ENCODE data around the gene THTPA. TPM values are rescaled to one million over a fixed set of nuclear protein-coding genes. Genes with fewer than 3 reads are reported as not detected.

The THTPA gene
- total RNA-seq, 1 donor from 2014 or later, result 9.1 TPM

DNA sequence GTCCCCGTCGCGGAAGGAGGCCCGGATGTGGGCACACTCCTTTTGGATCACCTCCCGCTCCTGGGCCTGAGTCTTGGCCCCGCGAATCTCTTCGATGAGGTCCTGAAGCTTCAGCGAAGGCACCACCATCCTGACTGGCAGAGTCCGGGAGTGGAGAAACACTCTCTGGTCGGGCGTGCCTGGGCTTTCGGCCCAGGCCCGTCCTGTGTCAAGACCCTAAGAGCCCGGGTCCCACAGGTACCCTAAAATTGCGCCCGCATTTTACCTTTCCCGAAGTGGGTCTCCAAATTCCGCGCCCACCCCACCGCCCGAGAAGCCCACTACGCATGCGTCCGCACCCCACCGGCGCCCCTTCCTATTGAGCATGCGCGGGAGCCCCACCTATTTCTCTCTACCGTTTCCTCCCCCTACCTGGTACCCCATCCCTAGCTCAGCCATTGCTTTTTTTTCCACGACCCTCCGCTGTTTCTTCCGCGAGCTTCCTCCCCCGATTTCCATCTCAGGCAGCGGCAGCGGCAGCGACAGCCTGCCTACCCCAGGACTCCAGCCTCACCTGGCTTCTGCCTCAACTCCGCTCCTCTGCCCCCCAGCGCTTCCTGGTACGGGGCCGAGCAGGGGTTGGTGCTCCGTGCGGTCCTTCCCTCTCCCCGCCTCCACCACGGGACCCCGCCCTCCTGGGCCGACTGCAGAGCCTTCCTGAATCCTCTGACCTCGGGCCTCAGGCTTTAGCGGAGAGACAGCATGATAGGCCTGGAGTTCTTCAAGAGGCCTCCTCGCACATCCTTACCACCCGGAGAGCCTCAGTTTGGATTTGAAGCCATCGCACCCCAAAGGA, 11.3 kb downstream of the THTPA start, which contains the start of gene AP1G2:
Gene AP1G2, minus strand, starts transcription at position 606 of the 835 bp plus-strand sequence. Its CDS starts 477 bp downstream, at position 129.
- peak; percentile 41 to 81 for DNase-seq (ENCODE audit: low read depth in 2 of 2)

DNA sequence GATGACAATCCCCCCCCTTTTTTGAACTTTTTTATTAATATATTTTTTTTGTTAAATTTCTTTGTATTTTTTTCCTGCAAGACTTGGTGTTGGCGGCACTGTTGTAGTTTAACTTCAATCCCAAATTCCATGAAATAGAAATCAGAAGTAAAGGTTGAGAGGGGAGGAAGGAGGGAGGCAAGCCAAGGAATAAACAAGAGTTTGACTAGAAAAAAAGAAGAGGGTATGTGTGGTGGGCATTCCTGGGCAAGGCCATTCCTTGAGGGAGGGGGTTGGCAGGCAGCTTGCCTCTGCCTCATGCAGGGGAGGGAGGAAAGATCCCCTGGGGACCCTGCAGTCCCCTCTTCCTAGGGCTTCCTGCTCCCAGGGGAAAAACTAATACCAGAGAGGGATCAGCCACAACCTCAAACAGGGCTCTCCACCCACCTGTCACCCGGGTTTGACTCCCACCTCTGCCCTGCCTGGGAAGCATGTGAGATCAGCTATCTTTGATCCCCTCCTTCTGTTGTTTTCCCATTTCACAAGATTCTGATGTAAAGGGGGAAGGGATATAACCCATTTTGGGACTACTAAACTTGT, 12.0 kb downstream of the THTPA start:
- no peak for DNase-seq (ENCODE audit: low read depth in 2 of 2)

DNA sequence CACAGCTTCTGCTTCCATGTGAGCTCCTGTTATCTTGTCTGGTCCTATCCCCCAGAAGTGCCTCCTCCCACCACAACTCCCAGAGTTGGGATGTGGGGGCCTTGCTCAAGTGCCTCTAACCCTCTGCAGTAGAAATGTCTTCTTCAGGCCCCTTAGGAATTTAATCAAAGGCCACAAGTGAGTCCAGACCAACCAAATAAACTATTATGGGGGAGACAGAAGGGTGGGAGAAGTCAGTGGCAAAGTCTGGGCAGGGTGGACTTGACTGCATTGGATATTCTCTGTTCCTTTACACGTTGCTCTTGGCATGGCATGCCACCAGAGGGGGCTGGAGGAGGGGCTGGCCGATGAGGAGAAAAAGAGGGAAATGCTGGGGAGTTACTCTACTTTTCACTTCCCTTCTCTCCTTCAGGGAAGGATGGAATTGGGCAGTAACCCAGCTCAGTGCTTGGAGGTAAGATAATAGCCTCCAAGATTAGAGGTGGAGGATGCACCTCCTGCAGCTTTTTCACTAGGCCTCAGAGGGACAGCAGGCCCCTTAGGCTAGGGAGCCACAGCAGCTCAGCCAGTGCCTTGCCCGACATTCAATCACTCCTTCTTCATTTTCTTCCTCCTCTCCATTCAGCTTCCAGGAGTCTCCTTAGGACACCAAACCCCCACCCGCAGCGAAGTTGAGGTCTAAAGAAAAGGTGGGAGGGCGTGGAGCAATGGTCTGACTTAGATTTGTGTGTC, 12.7 kb downstream of the THTPA start:
- peak in 1 of 2 donors; percentile 32 for DNase-seq (ENCODE audit: low read depth in 2 of 2)

DNA sequence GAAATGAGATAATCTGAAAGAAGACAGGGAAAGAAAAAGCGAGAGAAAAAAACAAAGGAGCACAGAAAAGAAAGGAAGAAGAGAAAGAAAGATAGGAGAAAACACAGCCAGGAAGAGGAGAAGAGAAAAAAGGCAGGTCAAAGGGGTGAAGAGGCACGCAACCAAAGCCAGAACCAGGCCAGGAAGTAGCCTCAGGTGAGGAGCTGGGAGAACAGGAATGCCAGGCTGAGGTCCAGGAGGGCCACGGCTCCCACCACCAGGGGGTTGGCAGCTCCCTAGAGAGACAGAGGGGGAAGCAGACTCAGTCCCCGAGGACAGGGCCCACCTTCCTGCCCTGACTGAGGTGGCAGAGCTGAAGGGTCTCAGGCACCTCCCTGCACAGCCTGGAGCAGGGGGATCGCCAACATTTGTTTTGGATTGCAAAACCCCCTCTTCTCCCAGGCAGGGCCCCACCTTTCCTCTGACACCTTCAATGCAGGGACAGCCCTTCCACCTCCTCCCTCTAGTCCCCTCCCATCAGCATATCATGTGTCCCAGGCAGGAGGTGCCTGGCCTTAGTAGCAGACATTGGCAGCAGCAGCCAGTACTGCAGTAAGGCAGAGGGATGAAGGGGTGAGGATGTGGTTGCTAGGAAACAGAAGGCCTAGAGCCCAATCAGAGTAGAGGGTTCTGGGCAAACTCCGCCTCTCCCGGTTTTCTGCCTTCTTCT, 13.5 kb downstream of the THTPA start:
- no peak for DNase-seq (ENCODE audit: low read depth in 2 of 2)

DNA sequence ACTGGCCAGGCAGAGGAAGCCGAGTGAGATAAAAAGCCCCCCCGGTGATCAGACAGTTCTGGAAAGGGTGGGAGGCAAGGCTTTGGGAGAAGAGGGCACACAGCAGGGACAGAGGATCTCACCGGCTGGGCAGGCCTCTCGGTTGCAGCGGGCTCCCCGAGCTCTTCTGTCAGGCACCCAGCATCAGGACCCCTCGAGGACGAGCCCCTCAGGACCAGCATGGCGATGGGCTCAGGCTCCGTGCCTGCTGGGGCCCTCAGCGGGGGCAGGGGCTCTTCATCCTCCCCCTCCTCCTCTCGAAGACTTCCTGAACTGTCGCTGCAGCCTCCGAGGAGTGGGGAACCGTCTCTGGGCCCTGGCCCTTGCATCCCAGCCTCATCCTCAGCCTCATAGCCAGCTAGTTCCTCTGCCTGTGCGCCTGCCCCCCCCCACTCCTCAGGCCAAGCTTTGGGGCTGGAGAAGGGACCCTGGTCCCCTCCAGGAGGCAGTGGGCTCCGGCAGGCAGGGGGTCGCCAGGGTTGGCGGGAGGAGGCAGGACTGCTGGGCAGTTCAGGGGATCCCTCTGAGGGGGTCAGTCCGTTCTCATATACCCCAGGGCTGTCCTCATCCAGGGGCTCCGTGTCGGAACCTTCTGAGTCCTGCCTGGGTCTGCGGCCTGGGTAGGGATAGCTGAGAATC, 14.9 kb downstream of the THTPA start:
- no peak for DNase-seq (ENCODE audit: low read depth in 2 of 2)

DNA sequence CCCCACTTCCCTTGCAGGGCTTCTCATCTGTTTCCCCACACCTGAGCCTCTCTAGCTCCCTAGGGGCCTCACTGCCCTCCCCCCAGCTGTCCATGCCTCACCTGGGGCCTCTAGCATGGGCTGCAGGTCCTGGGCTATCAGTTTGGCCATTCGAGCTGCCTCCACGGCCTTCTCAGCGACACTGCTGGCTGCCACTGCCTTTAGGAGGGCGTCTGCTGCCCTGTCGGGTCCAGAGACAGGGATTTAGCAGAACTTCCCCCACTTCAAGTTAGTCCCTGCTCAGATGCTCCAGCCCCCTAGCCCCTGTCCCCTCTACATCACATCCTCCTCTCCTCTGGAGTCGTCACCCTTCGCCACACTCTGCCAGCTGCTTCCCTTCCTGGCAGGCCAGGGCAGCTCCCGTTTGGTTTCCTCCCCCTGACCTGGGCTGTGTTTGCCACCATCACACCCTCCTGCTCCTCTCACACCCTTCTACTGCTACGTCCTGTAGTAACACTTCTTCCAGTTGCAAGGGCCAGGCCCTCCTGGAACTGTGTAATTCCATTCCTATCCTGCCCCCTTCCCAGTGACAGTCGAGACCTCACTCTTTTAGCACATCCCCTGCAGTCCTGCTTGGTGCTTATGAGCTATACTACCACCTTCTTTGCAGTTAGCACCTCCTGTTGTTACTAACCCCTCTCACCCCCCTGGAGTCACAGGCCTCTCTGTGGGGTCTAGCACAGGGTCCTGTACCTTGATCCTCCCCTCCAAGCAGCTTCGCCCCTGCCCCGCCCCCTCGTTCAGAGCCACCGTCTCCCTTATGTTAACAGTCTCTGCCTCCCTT, 15.8 kb downstream of the THTPA start:
- no peak for DNase-seq (ENCODE audit: low read depth in 2 of 2)

DNA sequence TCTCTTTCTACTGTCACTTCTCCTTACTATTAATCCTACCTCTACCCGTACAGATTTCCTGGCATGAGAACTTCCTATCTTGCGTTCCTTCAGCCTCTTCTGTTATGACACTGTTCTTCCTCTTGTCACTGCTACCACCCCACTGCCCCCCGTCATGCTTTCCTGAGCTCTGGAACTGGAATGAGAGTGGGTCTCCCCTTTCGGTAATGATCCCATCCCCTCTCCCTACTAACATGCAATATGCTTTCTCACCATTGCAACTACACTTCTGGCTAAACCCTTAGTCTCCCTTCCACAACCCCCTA, 16.4 kb downstream of the THTPA start:
- no peak for DNase-seq (ENCODE audit: low read depth in 2 of 2)

DNA sequence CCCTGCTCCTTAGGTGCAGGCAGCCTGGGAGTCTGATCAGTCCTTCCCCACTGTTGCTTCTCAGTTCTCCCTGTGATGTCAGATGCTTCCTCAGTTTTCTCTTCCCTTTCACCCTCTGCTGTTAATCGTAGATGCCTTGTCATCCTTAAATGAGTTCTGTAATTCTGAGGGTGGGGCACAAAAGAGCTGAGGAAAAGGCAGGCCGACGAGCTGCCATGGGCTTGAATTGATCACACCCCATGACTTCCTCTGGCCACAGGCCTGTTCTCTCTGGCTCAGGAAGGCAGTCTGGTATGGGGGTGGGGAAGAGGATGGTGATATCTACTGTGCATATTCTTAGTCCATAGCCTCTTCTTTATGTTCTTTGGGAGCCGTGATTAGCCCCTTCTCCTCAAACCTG, 16.8 kb downstream of the THTPA start:
- DNase-seq (ENCODE audit: low read depth in 2 of 2), result peak; percentile 35 to 37

DNA sequence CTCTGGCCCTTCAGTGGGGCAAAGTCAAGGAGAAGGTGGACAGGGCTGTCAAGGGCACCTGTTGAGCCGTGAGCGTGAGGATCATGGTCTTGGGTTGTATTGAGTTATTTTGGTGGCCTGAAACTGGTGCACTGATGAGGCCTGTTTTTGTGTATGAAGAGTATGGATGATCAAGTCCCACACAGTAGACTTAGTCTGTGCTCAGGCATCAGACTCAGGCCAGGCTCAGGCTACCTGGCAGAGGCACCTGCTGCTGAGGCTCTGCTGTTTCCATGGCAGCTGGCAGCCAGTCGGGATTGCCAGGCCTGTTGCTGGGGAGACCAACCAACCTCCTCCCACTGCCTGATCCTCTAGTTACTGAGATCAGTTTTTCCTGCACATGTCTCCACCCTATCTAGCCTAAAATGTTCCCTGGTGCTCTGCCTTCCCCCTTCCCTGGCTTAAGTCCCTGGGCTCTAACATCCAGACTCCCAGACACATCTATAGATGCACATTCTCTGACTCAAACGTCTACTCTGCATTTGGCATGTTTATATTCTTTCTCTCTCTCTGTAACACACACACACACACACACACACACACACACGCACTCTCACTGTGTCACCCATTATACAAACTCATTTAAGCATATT, 17.4 kb downstream of the THTPA start:
- no peak for DNase-seq (ENCODE audit: low read depth in 2 of 2)

DNA sequence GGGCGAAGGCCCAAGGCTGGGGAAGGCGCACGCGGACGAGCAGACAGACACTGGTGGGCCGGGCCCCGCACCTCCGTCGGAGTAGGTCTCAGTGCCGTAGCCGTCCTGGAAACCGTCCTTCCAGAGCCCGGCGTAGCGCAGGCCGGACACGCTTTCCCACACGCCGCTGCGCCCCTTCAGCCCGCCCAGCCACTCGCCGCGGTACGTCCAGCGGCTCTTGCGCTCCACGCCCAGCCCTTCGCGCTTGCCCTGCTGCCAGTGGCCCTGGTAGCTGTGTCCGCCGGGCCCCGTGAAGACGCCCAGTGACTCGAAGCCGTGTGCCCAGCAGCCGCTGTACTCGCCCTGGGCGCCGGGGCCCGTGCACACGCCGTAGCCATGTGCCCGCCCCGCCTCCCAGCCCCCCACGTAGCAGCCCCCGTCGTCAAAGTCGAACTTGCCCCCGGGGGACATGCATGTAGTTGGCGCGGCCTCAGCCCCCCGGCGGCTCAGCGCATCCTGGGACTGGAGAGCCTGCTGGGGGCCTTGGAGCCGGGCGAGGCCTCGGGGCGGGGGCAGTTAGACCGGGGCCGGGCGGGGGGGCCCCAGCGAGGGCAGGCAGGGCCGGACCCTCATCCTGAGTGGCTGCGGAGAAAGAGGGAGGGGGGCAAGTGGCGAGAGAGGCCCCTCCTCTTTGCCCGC, 21.1 kb downstream of the THTPA start:
- peak in 1 of 2 donors; percentile 23 for DNase-seq (ENCODE audit: low read depth in 2 of 2)

DNA sequence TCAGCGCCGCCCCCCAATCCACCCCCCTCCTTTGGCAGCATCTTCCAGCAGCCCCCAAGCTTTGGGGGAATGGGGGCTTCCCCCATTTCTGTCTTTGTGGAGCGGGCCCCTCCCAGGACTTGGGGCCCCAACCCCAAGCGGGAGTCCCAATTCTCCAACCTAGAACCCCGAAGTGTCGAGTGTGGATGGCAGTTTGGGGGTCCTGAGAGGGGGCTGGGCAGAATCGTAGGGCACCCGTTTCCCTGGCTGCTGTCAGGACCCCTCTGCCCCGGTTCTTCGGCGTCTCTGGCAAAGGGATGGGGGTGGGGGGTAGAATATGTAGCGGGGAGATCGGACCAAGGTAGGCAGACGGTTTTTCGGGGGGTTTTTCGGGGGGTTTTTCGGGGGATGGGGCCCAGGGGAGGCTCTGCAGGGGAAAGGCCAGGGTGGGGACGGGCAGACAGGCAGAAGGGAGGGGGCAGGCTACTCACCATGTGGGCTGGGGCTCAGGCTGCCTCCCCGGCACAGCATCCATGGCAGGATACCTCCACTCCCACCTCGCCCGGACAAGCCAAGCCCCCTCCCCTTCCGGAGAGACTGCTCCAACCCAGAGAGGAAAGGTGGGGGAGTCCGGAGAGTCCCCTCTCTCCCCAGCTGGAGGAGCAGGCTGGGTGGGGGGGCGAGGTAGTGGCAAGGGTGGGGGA, 21.8 kb downstream of the THTPA start:
- no peak for DNase-seq (ENCODE audit: low read depth in 2 of 2)

DNA sequence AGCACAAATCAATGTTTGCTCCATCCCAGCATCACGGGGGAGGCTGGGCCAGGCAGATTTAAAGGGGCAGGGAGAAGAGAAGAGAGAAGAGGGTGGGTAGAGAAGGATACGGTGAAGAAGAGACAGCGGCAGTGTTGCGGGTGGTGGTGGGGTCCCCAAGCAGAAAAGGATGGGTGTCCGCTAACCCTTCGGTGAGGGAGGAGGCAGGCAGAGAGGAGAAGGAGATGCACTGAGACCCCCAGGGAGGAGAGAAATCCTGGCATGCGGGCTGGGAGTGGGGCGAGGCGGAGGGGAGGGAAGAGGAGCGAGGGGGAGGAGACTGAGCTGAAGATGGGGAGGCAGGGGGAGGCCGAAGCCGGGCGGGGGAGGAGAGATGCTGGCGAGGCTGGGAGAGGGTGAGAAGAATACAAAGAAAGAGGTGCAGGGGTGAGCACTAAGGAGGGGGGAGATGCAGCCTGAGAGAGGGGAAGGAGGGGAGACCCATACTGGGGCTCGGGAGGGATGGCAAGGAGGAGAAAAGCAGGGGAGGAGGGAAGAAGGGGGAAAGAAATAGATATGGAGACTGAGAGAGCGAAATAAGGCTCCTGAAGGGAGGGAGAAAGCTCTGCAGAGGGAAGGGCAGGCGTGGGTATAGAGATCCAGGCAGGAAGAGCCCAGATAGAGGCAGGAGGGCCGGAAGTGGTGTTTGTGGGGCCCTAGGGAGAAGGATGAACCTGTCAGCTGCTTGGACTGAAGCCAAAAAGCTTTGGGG, 22.7 kb downstream of the THTPA start, which contains the start of gene JPH4:
Gene JPH4, minus strand, starts transcription at position 231 of the 751 bp plus-strand sequence. CDS start 1,337 bp downstream, outside the sequence.
- DNase-seq (ENCODE audit: low read depth in 2 of 2), result no peak

DNA sequence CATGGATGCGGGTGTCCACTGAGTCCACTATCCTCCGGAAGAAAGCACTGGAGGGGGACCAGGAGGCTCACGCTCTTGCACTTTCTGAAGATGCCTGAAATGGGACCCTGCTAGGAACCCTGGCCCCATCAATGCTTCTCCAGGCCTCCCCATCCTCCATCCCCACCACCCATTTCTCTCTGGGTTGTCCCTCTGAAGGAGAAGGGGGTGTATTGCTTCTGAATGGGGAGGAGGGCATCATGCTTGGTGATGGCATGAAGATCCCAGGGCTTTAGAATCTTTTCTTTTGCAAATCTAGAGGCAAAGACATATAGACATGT, 23.2 kb downstream of the THTPA start:
- no peak for DNase-seq (ENCODE audit: low read depth in 2 of 2)

DNA sequence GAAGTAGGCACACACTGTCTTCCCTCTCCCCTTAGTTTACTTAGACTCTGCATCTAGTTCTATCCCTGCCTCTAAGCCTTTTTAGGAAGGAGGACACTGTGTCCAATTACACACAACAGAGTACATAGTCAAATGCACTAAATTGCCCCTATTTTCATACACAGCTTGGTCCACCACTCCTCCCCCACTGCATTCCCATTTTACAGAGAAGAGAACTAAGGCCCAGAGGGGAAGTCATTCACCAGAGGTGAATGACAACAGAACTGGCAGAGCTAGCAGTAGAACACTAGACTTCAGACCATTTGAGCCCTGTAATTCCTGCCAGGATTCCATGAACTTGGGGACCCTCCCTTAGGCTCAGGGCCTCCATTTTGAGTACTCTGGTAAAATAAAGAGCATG, 23.7 kb downstream of the THTPA start:
- no peak for DNase-seq (ENCODE audit: low read depth in 2 of 2)

DNA sequence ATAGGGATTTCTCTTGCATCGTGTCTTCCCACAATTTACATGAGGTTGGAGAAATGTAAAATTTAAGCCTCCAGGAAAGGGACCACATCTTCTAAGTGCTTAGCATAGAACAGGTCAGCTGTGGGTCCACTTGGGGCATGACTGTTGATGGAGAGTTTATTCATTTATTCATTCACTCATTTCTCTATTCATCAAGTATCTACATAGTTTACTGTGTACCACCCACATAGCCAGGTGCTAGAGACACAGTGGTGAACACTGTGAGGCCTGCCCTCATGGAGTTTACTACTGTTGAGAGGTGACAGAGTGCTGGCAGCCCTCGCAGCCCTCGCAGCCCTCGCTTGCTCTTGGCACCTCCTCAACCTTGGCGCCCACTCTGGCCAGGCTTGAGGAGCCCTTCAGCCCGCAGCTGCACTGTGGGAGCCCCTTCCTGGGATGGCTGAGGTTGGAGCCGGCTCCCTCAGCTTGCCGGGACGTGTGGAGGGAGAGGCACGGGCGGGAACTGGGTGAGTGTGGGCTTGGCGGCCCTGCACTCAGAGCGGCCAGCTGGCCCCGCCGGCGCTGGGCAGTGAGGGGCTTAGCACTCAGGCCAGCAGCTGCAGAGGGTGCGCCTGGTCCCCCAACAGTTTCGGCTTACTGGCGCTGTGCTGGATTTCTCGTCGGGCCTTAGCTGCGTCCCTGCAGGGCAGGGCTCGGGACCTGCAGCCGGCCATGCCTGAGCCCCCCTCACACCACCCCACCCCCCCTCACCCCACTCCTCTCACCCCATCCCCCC, 24.3 kb downstream of the THTPA start:
- no peak for DNase-seq (ENCODE audit: low read depth in 2 of 2)

DNA sequence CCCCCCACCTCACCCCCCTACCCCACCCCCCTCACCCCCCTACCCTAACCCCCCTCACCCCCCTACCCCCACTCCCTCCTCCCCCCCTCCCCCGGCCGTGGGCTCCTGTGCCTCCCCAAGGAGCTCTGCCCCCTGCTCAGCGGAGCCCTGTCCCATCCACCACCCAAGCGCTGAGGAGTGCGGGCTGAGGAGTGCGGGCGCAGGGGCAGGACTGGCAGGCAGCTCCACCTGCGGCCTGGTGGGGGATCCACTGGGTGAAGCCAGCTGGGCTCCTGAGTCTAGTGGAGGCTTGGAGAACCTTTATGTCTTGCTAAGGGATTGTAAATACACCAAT, 24.8 kb downstream of the THTPA start:
- no peak for DNase-seq (ENCODE audit: low read depth in 2 of 2)
